Stimulated activated CD8-positive, alpha-beta memory T cell treated with anti-CD3 and anti-CD28 coated beads, Interleukin-12 subunit alpha, Interleukin-12 subunit beta, amount 100 ng/mL, for 1 hour (primary cell): ENCODE data around the gene KCNT2.

Experiments
- DNase-seq: peaks from one replicate; pipeline ENCODE4 v3.0.0-alpha.2; 2020; ENCODE audit warnings: low read depth

Gene KCNT2

GRCh38 chr1:196445775-196446174 lies 162.5 kb downstream of the KCNT2 start:
- no peak for DNase-seq

DNA sequence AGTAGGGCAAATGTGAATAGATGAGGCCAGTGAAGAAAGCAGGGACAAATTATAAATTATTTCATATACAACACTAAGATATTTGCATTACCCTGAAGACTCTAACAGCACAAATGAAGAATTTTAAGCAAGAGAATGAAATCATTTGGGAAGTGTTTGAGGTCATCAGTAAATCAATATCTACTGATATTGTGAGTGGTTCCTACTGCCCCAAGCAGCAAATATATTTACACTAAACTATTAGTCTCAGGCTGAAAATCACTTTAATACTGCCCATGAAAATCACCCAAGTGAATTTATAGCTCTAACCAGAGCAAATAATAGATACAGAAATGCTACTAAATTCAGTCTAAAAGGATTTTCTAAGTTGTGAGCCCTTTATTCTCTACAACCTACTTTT lies 163.6 kb downstream of the KCNT2 start:
- DNase-seq, result no peak

GRCh38 chr1:196442366-196442765 lies 165.9 kb downstream of the KCNT2 start:
- no peak for DNase-seq

- DNase-seq, result no peak
Measured at GRCh38 chr1:196440711-196441110, 167.5 kb downstream of the KCNT2 start.

DNA sequence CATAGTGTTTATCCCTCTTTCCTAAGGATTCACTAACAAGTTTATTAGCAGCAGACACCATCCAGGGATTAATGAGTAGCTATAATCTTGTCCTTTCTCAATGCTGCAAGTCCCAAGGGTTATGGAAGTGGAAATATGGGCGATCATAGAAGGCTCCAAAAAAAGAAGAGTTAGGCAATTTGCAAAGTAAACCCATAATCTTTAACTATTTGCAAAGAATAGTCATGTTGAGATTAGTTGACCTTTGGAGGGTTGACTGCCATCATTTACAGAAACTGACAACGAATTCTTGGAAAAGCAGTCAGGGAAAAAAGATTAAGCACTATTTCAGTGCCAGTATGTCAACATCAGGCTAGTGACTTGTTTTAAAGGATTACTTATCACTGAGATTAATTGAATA lies 169.9 kb downstream of the KCNT2 start:
- no peak for DNase-seq

DNA sequence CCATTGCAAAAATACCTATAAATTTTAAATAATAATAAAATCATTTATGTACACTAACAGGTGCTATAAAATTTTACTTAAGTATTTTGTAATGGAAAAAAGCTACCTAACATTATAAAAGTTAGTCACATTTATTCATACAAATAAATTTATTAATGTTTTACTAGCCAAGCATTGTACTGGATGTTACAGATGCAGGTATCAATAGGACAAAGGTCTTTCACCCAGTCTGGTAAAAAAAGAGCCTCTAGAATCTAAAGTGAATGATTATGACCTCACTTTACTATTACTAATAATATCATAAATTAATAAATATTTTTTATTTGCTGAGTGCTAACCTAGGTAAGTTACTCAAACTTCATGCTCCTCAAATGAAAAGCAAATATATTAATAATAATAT lies 170.6 kb downstream of the KCNT2 start:
- no peak for DNase-seq

DNA sequence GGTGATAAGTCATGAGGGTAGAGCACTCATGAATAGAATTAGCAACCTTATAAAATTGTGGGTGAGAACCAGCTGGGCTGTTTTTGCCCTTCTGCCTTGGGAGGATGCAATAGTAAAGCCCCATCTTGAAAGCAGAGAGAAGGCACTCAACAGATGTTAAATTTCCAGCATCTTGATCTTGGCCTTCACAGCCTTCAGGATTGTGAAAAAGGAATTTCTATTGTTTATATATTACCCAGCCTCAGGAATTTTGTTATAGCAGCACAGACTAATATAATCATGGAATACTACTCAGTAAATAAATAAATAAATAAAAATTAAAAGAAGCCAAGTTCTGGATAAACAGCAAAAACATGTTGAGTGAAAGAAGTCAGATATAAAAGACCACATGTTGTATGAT lies 175.2 kb downstream of the KCNT2 start:
- no peak for DNase-seq

GRCh38 chr1:196427976-196428734 lies 180.1 kb downstream of the KCNT2 start:
- DNase-seq, result no peak

DNA sequence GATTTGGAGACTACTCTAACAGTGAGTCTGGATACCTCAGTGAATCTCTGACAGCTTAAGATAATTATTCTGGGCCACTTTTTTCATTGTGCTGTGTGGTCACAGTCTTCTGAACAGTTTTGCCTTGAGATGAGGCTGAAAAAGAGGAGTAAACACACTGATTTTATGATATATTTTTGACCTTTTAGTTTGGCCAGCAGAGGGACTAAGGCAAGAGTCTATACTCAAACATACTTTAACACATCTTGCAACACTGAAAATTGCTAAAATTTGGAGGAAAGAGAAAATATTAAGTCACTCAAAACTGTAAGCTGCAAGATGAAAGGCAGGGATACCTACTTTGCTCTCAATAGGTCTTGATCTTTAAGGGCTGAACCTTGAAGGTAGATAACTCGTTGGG lies 182.7 kb downstream of the KCNT2 start:
- no peak for DNase-seq

DNA sequence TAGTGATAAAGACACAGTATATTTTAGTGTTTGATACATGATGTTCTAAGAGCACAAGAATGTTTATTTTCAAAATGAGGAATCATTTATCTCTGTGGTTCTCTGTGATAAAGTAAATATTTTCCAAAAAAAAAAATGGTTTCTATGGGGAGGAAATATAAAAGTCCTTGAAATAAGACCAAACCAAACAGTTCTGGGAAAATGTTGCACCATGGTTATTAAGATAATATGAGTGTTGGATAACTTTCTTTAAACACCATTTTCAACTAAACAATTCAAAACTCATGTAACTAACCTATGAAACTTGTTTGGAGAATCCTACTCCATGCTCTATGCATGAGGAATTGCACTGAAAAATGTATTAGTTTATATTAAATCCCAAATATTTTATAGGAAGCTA lies 184.6 kb downstream of the KCNT2 start:
- no peak for DNase-seq

GRCh38 chr1:196418772-196419171 lies 189.5 kb downstream of the KCNT2 start:
- DNase-seq, result no peak

- no peak for DNase-seq
Measured at GRCh38 chr1:196415978-196416377, 192.3 kb downstream of the KCNT2 start.

GRCh38 chr1:196412326-196412725 lies 195.9 kb downstream of the KCNT2 start:
- no peak for DNase-seq

DNA sequence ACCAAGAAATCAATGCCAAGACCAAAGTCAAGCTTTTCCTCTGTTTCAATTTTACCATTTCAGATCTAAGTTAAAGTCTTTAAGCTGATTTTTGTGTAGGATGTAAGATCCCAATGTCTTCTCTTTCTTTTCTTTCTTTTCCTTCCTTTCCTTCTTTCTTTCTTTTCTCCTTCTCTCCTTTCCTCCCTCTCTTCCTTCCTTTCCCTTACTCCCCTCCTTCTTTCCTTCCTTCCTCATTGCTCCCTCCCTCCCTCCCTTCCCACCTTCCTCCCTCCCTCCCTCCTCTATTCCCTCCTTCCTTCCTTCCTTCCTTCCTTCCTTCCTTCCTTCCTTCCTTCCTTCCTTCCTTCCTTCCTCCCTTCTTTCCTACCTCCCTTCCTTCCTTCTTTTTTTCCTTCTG lies 197.5 kb downstream of the KCNT2 start:
- DNase-seq, result no peak

DNA sequence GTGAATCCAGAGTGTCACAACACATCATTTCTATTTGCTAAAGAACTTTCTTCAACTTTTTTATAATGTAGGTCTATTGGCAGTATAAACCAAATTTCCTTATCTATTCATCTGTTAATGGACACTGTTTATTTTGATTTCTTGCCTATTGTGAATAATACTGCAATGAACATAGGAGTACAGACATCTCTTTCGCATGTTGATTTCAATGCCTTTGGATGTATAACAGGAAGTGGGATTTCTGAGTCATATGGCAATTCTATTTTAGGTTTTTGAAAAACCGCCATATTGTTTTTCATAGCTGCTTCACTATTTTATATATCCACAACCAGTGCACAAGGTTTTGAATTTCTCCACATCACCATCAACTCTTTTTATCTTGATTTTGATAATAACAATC lies 198.7 kb downstream of the KCNT2 start:
- no peak for DNase-seq

DNA sequence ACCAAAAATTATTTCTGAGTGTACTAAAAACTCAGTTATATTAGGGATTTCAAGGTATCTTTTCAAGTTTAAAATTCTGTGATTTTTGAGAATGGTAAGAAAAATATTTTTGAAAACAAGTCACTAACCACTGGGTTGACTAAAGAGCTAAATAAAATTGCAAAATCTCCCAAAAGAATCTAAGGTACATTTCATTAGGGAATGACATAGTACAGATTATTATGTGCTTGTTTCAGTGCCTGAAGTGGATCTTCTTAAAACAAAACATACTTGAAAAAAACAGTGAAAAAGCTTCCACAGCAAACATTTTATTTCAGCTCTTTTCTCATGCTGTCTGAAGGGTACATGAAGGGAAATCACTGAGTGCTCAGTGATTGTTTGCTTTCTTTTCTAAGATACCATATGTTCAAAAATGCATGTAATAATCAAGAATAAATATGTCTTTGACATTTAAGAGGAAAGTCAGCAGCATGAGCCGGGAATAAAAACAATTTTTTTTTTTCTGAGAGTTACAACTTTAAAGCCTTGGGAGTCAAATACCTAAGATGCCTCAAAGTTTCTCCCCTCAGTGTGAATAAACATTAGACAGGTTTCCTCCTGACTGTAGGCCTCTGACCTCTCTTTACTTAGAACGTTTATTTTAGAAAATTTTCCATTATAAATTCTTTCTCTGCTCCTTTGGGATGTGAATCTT lies 200.7 kb downstream of the KCNT2 start:
- DNase-seq, result no peak

- no peak for DNase-seq
Measured at GRCh38 chr1:196405839-196406238, 202.4 kb downstream of the KCNT2 start.

DNA sequence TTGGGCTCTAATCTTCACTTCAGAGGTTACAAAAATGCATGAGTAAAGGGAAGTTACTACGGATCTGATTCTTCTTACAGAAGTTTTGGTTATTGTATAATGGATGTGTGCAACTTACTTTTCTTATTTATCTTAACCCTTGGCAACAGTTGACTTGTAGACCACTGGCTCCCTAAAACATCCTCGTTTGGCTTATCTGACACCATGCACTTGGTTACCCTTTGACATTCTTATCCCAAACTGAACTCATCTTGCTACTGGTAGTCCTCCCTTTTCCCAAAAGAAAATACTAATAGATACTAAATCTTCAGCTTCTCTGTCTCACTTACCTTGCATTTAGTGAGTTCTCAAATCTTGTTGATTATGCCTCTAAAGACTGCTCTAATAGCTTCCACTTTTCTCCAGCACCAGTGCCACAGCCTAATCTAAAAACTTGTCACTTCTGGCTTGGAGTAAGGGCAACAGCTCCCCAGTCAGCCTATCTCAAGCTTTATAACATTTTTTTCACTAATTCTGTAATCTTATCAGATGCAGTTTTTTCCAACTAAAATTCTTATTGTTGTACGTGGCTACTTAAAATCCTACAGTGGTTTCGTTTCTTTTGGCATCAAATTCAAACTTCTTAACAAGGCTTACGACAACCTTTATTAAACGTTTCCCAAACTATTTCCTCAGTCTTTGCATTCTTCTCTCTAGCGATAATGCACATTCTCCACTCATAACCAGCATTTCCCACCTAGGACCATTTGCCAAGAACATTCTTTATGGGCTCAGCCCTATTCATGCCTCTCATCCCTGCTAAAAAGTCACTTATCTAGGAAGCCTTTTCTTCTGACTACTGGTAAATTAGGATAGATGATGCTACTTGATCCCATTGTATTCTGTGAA lies 204.2 kb downstream of the KCNT2 start:
- DNase-seq, result no peak

GRCh38 chr1:196401891-196402290 lies 206.3 kb downstream of the KCNT2 start:
- no peak for DNase-seq

- DNase-seq, result no peak
Measured at GRCh38 chr1:196401452-196401833, 206.8 kb downstream of the KCNT2 start.

DNA sequence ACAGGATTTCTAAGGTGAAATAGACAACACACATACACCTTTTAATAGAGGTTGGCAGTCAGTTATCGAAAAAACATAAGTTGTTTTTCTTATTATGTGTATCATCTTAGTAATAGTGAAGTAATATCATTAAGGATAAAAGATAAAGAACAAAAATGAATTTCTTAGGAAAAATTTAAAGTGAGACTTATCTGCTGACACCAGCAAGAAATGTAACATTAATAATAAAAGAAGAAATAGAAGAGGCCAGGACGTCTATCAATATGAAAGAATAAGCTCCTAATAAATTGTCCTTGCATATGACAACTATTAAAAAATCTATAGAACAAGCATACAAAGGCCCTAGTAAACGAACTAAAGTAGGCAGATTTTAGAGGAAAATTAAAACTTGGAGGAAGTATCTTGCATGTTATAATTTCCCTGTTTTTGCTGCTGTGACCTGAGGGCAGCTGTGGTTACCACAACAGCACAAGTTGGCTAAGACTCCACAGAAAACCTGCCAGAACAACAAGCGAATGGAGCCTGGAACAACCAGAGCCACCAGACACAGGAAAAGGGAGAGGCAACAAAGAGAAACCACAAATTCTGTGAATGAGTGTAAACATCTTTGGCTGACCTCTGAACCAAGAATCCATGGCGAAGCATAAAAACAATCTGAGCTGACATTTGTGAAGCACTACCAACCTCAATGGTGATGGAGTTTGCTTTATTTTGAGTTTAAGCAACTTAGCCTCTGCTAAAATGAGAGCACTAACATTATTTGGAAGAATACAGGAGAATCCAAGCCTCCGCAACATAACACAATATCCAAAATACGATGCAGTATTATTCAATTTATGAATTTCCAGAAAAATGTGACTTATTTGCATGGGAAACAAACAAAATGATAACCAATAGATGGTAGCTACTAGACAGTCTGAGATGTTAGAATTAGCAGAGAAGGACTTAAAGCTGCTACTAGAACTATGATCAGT lies 207.5 kb downstream of the KCNT2 start:
- no peak for DNase-seq

DNA sequence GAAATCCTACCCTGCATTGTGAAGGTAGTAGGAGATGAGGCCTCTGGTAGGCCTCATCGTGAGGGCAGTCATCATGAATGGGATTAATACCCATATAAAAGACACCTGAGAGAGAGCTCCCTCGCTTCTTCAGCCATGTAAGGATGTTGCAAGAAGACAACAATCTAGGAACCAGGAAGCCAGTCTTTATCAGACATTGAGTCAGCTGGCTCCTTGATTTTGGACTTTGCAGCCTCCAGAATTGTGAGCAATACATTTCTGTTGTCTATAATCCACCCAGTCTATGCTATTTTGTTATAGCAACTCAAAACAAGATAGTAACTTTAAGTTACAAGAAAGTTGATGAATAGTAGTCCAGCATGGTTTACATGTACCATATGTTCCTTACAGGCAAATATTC lies 208.5 kb downstream of the KCNT2 start:
- DNase-seq, result no peak
